RCC 7860 (cell line): ENCODE measurements around the gene CTSE.

Experiments used
- DNase-seq: peaks from one replicate; pipeline ENCODE4 v3.0.0-alpha.2; 2015; ENCODE audit warnings: low spot score
- FAIRE-seq: peaks from 2 replicates; lab custom pipeline; 2012; peaks lifted over from hg19 to GRCh38; lab: Jason Lieb, UNC

CTSE gene

DNA sequence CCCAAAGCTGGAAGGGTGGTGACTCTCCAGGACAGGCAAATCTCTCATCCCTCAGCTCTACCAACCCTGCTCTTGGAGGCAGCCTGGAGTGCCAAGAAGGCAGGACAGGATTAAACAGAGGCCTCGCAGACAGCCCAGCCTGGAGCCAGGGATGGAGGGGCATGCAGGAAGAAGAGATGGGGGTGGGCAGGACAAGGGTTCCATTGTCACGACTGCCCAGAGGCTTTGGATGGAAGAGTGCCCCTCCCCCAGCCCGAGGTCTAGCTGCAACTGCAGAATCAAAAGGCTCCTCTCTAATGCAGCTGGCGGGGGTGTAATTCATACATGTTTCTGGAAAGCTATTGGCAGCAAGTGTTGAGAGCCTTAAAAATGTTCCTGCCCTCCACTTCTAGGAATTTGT lies 29.3 kb downstream of the CTSE start:
- no peak for FAIRE-seq
- no peak for DNase-seq

DNA sequence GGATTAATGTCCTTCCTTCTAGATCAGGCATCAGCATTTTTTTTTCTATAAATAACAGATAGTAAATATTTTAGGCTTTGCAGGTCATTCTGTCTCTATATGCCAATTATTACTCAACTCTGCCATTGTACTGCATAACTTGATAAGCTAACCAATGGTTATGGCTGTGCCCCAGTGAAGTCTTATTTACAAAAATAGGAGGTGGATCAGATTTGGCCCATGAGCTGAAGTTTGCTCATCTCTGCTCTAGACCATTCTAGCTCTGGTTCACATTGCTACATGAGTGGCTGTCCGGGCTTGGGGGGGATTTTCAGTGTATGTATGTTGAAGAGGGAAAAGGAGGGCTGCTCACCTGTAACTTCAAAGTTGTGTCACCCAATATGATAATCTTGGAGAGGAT lies 30.6 kb downstream of the CTSE start:
- FAIRE-seq (no peak), DNase-seq (no peak)

DNA sequence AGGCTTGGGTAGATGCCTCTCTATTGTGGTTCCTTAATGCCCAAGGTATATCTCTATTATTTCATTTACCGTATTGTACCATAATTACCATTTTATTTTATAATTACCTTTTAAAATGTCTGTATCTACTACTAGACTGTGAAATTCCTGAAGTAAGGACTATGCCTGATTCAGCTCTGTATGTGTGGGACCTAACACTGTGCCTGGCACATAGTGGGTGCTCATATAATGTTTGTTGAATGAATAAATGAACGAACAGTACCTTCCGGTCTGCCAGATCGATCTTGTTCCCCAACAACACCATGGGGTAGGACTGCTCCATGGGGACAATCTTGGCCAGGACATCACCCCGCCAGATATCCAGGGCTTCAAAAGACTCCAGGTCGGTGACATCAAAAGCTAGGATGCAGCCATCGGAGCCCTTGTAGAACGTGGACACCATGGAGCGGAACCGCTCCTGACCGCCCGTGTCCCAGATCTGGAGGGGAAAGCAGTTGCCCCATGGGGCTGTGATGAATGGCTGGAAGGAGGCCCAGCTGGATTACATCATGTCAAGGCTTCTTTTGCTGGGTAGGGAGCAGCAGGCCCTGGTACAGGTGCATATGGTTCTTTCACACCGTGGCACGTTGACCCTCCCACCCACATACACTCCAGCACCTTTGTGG lies 31.3 kb downstream of the CTSE start:
- no peak for DNase-seq
- FAIRE-seq: no peak

DNA sequence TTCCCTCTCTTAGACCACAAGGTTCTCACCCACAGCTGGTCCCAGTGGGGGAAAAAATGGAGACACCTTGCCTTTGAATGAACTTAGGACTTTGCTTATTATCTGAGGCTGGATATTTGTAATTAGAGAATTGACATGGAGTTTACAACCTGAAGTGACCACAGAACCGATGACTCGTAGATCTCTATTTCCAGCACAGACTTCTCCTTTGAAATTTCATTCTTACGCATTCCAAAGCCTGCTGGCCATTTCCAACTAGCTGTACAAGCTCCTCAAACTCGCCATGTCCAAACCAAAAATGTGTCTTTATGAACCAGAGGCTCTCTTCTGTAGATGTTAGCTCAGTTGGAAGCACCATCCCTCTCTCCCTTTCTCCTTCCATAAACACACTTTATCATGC lies 32.5 kb downstream of the CTSE start:
- FAIRE-seq (no peak), DNase-seq (peak; percentile 21)

DNA sequence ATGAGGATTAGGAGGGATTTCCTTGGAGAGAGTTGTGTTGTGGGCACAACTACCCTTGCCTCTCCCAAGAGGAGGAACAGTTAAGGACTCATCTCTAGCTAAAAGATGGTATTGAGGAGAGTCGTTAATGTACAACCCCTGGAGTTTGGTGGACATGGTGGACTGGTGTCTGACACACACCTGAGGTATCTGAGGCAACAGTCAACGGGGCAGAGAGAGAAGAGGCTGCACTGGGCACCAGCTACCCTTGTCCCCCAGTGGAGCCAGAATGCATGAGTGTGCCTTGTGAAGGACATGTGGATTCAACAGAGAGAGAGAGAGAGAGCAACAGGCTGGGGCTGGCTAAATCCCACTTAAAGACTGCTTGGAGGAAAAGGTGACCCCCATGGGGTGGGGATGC lies 33.5 kb downstream of the CTSE start:
- FAIRE-seq: no peak
- no peak for DNase-seq

DNA sequence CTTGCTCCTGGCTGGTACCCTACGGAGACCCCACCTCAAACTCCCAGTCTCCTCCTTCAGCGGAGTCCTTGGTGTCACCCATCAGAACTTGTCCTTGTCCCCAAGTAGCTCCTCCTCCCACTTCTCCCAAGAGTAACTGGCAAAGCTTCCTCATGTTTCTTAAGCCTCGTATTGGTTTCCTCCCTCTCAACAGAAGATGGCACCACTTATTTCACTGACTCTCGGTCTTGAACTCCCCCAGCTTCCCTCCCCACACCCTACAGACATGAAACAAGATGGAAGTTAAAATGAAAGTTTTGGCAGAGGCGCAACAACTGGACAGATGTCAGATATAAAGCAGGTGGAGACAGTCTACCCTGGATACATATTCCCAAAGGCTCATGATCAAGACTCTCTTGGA lies 33.9 kb downstream of the CTSE start:
- no peak for DNase-seq
- no peak for FAIRE-seq

DNA sequence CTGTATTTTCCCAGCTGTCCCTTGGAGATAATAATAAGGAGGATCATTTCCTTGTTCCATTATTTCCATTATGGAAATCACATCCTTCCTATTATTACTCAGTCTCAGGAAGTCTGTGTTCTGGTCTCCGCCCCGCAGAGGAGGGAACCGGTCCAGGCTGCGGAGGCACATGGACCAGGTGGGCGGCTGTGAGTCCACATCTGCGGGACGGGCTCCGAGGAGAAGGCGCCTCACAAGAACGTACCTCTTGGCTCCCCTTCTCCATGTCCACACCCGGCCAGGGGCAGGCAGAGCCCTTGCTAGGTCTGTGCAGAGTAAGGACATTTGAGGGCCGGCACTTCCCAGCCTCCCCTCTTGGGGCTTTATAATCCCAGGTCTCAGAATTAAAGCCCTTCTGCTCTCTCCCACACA lies 35.1 kb downstream of the CTSE start:
- FAIRE-seq: no peak
- no peak for DNase-seq

DNA sequence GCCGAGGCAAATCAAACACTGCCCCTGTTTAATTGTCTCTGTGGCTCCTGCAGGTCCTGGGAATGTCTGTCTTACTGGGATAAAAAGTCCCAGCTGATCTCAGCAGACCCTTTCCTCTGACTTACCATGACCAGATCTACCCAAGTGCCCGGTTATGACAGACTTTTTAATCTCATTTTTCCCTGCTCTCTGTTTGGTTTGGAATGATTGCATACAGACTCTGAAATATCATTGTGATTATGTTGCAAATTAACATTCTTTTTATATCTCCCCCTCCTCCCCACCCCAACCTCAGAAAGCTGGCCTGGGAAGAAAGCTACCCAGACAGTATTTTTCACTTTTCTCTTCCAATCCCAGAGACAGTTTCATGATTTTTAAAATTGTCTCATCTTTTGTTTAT lies 36.8 kb downstream of the CTSE start:
- DNase-seq (no peak), FAIRE-seq (no peak)

DNA sequence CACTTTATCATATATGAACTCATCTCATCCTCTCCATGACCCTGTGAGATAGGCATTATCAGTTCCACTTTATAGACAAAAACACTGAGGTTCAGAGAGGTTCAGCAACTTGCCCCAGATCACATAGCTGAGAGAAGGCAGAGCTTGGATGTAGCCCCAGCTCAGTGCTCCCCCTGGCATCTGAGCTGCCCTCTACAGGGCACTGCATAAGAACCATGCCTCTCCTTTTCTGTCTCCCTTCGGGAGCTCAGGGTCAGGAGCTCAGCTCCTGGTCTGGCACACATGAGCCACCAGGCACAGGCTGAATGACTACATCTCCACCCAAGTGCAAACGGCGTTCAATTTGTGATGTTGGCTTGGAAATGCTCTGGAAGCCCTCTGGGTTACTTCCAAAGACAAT lies 37.4 kb downstream of the CTSE start:
- DNase-seq (no peak), FAIRE-seq (no peak)

DNA sequence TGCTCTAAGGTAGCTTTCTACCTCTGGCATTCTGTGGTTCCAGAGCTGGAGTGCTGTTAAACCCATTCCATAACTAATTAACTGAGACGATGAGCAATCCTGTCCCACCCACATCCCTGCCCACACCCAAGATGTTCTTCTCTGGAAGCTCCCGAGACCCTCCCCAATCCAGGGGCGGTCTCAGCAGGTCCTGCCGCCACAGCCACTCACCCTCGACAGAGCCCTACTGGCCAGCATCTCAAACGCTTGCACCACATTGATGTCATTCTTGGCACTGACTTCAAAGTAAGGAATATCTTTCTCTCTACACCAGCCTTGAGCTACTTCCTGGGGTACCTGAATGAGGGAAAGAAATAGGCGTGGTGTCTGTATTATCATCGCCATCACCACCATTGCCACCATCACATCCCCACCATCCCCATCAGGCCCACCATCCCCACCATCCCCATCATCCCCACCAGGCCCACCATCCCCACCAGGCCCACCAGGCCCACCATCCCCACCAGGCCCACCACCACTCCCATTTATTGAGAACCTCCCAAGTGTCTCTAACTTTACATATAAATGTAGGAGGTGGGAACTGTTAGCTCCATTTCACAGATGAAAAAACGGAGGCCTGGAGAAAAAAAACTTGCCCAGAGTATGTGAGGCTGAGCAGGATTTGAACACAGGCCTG lies 38.2 kb downstream of the CTSE start:
- DNase-seq: peak; percentile 71
- no peak for FAIRE-seq

DNA sequence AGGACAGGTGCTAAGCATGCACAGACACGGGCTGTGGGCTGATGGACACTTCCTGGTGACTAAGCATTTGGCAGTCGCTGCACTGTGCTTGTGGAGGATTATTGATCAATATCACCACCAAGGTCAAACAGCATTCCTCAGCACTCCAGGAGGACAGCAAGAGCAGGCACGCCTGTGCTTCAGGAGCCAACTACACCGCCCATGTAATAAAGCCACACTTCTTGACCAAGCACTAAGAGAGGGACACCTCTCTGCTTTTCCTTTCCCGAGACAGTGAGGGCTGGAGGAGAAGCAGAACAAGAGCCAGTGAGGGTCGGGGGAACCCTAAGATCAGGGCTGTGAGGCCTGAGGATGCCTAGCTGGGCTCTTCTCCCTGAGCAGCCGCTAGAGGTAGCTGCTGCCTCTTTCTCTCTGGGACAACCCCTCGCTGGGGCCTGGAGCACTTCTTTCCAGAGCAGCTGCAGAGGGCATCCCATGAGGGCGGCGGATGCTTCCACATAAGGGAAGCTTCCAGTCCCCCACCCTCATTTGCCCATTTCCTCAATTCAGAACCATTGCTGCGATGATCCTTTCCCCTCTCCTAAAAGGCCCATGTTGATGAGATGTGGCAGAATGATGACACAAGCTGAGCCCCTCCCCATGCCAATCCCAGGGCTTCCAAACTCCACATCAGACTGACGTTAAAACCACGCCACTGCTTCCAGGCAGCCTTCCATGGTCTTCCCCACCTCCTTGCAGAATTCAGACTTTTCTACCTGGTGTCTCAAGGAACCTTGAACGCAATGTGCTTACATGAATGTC lies 39.6 kb downstream of the CTSE start:
- DNase-seq (peak; percentile 41), FAIRE-seq (no peak)

DNA sequence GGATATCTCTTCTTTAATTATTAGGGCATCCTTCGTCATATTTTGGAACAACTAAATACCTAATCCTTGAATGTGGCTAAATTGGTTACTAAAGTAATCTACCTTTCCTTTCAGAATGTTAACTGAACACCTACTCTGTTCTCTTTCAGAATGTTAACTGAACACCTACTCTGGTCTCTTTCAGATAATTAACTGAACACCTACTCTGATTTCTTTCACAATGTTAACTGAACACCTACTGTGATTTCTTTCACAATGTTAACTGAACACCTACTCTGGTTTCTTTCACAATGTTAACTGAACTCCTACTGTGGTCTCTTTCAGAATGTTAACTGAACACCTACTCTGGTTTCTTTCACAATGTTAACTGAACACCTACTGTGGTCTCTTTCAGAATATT lies 42.4 kb downstream of the CTSE start:
- DNase-seq (no peak), FAIRE-seq (no peak)

DNA sequence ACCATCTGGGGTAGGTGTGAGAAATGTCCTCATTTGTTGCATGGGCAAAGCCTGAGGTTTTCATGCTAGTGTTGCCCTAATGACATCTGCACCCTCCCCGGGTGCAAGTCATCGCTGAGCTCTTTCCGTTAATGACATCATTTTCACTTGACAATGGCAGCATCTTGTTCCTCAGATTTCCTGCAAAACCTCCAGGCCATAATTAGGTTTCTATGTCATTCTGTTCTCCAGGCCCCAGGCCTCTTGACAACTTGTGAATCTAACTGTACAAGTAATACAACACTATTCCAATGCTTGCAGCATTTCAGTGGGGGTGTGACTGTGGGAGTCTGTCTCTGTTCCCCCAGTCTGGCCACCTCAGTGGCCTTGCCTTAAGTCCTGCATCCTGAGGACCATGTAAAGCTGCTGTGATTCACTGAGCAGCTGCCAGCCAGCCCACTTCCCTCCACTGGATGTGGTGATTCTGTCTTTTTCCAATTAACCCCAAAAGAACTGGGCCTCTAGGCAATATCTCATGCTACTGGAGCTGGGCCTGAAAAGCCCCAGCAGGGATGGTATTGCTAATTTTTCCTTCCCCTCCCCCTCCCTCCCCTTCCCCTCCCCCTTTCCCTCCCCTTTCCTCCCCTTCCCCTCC lies 43.3 kb downstream of the CTSE start:
- FAIRE-seq (no peak), DNase-seq (peak; percentile 16)

DNA sequence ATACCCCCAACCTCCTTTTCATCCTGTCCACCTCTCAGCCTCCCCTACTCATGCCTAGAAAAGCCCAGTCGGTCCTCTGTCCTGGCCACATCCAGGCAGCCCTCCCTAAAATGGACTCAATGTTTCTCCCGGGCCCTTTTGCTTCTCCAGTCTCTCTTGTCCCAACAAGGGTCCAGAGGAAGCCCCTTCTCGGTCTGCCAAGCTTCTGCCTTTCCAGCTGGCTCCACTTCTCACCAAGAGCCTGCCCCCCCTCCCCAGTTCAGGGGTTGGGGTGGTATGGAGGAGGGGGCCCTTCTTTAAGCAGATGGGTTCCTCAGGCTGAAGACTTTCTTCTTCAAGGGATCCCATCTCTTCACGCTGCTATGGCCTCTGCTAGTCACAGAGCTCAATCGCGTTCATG lies 44.4 kb downstream of the CTSE start:
- DNase-seq (no peak), FAIRE-seq (no peak)

DNA sequence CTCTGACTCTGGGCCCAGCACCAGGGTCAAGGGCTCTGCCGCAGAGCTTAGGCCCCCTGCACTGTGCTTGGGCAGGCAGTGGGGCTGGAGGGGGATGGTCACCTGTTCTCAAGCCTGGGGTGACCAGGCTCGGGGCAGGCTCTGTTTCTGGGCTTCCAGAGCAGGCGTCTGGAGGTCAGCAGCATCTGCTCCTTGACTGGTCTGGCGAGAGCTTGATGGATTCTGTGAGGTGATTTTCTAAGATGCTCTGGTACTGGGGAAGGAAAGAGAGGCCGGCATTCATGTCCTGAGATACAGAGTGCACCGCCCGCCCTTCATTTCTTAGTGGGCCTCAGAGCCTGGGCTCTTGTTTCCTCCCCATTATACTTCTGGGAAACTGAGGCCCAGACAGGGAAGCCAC lies 45.0 kb downstream of the CTSE start:
- FAIRE-seq: no peak

DNA sequence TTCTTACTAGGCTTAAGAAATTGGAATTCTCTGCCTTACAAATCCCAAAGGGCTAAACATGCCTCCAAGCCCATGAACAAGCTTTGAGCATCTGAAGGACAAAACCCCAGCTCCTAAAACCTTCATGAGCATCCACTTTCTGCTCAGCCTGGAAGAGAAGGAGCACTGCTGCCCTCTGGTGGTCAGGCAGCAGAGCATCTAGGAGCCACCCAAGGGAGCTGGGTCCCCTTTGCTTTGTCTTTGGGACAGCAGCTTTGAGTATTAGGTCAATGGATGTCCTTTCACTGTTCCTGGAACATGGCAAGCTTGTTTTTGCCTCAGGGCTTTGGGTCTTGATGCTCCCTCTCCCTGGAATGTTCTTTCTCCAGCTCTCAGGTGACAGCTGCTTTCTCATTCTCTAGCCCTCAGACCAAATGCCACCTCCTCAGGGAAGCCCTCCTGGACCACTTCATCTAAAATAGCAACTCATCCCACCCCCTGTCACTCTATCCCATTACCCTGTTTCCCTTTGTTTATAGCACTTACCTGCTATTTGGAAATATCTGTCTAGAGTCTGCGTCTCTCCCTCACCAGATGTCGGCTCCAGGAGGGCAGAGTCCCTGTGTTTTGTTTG lies 46.2 kb downstream of the CTSE start:
- FAIRE-seq: no peak
- peak; percentile 77 for DNase-seq

More for the DNA sequence above, 45.0 kb downstream of the CTSE start:
- no peak for DNase-seq

DNA sequence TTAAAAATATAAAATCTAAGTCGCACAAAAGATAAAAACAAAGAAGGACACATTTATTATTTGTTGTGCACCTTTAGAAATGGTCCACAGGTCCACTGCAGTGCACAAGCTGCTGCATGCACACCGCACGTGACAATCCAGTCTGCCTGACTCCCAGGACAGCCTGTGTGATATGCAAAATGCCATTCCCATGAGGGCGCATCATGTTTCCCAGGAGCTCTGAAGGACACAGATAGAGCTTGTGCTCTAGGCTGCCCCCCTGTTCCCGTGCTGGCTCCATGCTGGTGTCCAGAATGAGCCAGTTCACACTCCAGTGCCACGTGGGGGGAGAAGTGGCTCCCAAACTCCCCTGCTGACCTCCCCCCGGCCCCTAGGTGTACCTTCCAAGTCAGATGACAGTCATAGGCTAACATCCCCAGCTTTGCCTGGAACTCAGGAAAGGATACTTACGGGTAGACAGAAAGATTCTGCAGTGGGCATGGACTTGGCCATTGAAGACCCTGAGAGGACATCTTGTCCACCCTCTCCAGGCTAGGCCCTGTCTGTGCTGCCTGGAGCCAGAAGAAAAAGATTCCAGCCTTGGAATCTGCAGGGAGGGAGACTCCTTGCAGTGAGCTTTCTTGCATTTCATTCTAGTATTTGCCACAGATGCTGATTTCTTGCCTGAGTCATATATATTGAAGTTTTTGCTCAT lies 46.8 kb downstream of the CTSE start:
- FAIRE-seq (no peak), DNase-seq (peak; percentile 79)

DNA sequence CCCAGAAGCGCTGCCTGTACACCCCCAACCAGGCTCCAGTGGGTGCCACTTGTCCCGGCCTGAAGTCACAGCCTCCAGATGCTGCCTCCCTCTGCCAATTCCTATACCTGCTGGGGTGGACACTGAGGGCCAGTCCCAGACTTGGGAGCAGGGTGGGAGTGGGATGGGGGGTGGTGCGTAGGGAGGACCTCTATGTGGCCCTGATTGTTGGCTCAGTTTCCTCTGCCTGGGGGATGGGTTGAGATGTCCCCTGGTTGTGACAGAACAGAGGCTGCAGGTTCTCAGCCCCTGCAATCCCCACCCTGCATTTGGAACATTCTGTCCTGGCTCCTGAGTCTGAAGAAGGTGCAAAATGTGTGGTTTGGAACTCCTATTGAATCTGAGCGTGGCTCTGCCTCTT lies 47.7 kb downstream of the CTSE start:
- DNase-seq: no peak
- FAIRE-seq: no peak

DNA sequence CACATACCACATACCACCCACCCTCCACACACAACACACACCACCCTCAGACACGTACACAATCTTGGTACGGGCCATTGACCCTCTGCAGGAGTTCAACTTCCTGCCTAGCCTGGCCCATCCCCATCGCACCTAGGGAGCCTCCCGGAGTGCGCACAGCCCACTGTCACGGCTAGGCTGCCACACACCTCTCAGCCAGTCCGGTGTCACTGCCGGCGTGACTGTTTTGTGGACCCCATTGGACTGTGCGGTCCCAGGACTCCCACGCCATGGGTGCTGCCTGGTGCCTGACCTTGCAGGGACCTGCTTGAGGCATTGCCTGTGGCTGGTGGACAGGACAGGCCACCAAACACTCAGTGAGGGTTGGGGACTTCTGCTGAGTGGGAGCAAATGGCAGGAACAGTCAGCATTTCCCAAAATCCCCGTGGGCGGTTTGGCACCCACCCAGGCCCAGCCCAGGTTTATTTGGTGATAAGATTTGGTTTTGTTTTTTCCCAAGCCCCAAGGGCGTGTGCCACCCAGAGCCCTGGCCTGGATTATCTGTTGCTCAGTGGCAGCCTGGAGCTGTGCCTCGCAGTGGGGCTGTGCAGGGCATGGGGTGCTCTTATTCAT lies 48.2 kb downstream of the CTSE start:
- no peak for DNase-seq
- no peak for FAIRE-seq

DNA sequence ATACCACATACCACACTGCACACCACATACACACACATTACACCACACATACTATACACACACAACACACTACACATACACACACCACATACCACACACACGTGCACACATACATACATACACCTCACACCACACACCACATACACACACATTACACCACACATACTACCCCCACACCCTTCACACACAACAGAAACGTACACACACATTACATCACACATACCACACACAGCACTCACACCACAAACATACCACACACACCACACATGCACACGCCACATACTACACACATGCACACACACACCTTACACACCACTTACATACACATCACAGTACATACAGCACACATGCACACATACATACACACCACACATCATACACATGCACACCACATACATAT lies 49.0 kb downstream of the CTSE start:
- FAIRE-seq (no peak), DNase-seq (no peak)
